ENCODE results near the gene ANKS1A. TPM values are rescaled to one million over a fixed set of nuclear protein-coding genes. Genes with fewer than 3 reads are reported as not detected.

Gene ANKS1A
- polyA plus RNA-seq, 1 of the 3 experiments (the other 2 are of a cell fraction): 7.6 TPM

DNA sequence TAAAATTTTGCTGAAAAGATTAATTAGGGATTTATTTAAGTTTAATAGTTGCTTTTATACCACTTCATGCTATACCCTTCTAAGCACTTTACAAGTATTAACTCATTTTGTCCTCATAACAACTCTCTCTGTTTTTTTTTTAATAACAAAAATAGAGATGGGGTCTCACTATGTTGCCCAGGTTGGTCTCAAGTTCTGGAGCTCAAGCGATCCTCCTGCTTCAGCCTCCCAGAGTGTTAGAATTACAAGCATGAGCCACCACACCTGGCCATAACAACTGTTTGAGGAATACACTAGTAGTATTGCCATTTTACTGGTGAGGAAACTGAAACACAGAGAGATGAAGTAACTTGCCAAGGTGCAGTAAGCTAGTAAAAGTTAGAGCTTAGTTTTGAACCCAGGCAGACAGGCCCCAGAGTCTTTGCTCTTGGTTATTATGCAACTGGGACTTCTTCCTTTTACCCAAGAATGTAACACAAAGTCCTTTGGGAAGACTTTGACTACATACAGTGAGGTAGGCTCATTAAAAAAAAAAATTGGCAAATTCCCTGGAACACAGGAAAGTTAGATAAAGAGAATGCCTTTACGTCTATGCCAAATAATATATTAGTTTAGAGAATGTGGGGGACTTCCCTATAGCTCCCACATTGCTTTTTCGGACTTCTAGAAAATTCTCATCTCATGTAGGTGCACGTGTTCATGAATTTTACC, 11.4 kb downstream of the ANKS1A start:
- TF ChIP-seq EP300 (IDR thresholded peaks at IDR 0.05; ENCODE audit: borderline replicate concordance in 1 of 2, low read depth in 1 of 2, low read length in 1 of 2) (no peak), SMC3 (IDR thresholded peaks at IDR 0.05; ENCODE audit: low read depth, low read length) (no peak), RAD21 (IDR thresholded peaks at IDR 0.05; ENCODE audit: low read length) (no peak)
- TF ChIP-seq, protein P1, sequence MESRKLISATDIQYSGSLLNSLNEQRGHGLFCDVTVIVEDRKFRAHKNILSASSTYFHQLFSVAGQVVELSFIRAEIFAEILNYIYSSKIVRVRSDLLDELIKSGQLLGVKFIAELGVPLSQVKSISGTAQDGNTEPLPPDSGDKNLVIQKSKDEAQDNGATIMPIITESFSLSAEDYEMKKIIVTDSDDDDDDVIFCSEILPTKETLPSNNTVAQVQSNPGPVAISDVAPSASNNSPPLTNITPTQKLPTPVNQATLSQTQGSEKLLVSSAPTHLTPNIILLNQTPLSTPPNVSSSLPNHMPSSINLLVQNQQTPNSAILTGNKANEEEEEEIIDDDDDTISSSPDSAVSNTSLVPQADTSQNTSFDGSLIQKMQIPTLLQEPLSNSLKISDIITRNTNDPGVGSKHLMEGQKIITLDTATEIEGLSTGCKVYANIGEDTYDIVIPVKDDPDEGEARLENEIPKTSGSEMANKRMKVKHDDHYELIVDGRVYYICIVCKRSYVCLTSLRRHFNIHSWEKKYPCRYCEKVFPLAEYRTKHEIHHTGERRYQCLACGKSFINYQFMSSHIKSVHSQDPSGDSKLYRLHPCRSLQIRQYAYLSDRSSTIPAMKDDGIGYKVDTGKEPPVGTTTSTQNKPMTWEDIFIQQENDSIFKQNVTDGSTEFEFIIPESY (IDR thresholded peaks at IDR 0.05; ENCODE audit: borderline replicate concordance, low read depth): no peak
- Histone ChIP-seq H3K4me2 (no peak overlapping the region), H3K27me3 (ENCODE audit: insufficient read depth) (no peaks in the 10 kb centered on the region), H3K36me3 (replicated peaks in 1 of 2; ENCODE audit: control insufficient read depth in 1 of 2, insufficient read depth in 2 of 2, low read length in 1 of 2) (no peaks in the 10 kb centered on the region), H3K9ac (no peak overlapping the region), H2AFZ (ENCODE audit: low read depth) (no peak overlapping the region), H3K9me3 (no peaks in the 10 kb centered on the region), H3K79me2 (ENCODE audit: insufficient read depth) (peaks cover 26% of the 10 kb centered on the region), H3F3A (replicated peaks; ENCODE audit: insufficient read depth) (peaks cover 11% of the 10 kb centered on the region), H3K4me3 (ENCODE audit: low read depth in 2 of 2, low read length in 1 of 2) (no peak overlapping the region), H3K27ac (ENCODE audit: low read depth in 2 of 2, low read length in 1 of 2) (no peak overlapping the region), H4K20me1 (ENCODE audit: insufficient read depth) (no peaks in the 10 kb centered on the region), H3K4me1 (ENCODE audit: control insufficient read depth in 1 of 2, insufficient read depth in 2 of 2, low read depth in 1 of 2, low read length in 1 of 2) (peaks cover 0 to 10% of the 10 kb centered on the region in 2 experiments; a peak in 1 of 4 replicates), H3K9me2 (no peaks in the 10 kb centered on the region)
- DNase-seq: no peak
- POLR2A ChIA-PET: no interaction called here
- WGBS (ENCODE audit: low lambda C conversion rate): 84% methylated on average over 4 of the region's 4 CpGs
- CTCF ChIA-PET: interaction anchor here (0.7 to 1.1 kb wide), 3 partner anchors 14 to 988 kb away, joined by 3 to 4 read pairs (median 3); no protein-coding TSS in a partner anchor

GRCh38 chr6:34901930-34902329, 12.9 kb downstream of the ANKS1A start:
- Histone ChIP-seq H3K27me3 (ENCODE audit: insufficient read depth) (no peaks in the 10 kb centered on the region), H3K9me2 (no peaks in the 10 kb centered on the region), H3K4me3 (ENCODE audit: low read depth in 2 of 2, low read length in 1 of 2) (no peak overlapping the region), H4K20me1 (ENCODE audit: insufficient read depth) (no peaks in the 10 kb centered on the region), H3K4me1 (ENCODE audit: control insufficient read depth in 1 of 2, insufficient read depth in 2 of 2, low read depth in 1 of 2, low read length in 1 of 2) (peaks cover 0 to 10% of the 10 kb centered on the region in 2 experiments; a peak in 1 of 4 replicates), H3K27ac (ENCODE audit: low read depth in 2 of 2, low read length in 1 of 2) (peak overlapping the region in 1 of 2 experiments; percentile 22; a peak in 2 of 4 replicates), H3F3A (replicated peaks; ENCODE audit: insufficient read depth) (peaks cover 11% of the 10 kb centered on the region), H3K79me2 (ENCODE audit: insufficient read depth) (peaks cover 33% of the 10 kb centered on the region; the same call in 1 of the 2 replicates), H3K36me3 (replicated peaks in 1 of 2; ENCODE audit: control insufficient read depth in 1 of 2, insufficient read depth in 2 of 2, low read length in 1 of 2) (peaks cover 0 to 6% of the 10 kb centered on the region in 2 experiments), H2AFZ (ENCODE audit: low read depth) (no peak overlapping the region), H3K9me3 (no peaks in the 10 kb centered on the region), H3K4me2 (0 out of 2 replicates have a peak overlapping the region, but pooled peaks have one; percentile 31), H3K9ac (no peak overlapping the region)
- ChIA-PET CTCF (no interaction called here), POLR2A (no interaction called here)
- no peak for DNase-seq
- TF ChIP-seq EZH2phosphoT487 (IDR thresholded peaks at IDR 0.05; ENCODE audit: borderline replicate concordance, low read depth): no peak
- TF ChIP-seq FOXJ3 (CRISPR knock-in tag; IDR thresholded peaks at IDR 0.05): no peak
- TF ChIP-seq, protein P2, sequence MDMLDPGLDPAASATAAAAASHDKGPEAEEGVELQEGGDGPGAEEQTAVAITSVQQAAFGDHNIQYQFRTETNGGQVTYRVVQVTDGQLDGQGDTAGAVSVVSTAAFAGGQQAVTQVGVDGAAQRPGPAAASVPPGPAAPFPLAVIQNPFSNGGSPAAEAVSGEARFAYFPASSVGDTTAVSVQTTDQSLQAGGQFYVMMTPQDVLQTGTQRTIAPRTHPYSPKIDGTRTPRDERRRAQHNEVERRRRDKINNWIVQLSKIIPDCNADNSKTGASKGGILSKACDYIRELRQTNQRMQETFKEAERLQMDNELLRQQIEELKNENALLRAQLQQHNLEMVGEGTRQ (IDR thresholded peaks at IDR 0.05; ENCODE audit: borderline replicate concordance, low read depth, low read length): no peak
- no peak for TF ChIP-seq SMC3 (IDR thresholded peaks at IDR 0.05; ENCODE audit: low read depth, low read length)
- TF ChIP-seq SIN3A (IDR thresholded peaks at IDR 0.05; ENCODE audit: borderline replicate concordance, low read depth, low read length): no peak
- no peak for TF ChIP-seq TCF12 (IDR thresholded peaks at IDR 0.05)
- TF ChIP-seq FOXM1 (IDR thresholded peaks at IDR 0.05; ENCODE audit: low read depth): no peak
- TF ChIP-seq RAD21 (IDR thresholded peaks at IDR 0.05; ENCODE audit: low read length): no peak
- TF ChIP-seq, protein P3, sequence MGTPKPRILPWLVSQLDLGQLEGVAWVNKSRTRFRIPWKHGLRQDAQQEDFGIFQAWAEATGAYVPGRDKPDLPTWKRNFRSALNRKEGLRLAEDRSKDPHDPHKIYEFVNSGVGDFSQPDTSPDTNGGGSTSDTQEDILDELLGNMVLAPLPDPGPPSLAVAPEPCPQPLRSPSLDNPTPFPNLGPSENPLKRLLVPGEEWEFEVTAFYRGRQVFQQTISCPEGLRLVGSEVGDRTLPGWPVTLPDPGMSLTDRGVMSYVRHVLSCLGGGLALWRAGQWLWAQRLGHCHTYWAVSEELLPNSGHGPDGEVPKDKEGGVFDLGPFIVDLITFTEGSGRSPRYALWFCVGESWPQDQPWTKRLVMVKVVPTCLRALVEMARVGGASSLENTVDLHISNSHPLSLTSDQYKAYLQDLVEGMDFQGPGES (IDR thresholded peaks at IDR 0.05; ENCODE audit: low read depth, low read length): no peak
- TF ChIP-seq RFX5 (IDR thresholded peaks at IDR 0.05; ENCODE audit: low read length): no peak
- TF ChIP-seq FOSL2 (IDR thresholded peaks at IDR 0.05; ENCODE audit: borderline replicate concordance, low read depth): no peak
- no peak for TF ChIP-seq TEAD4 (IDR thresholded peaks at IDR 0.05; ENCODE audit: borderline replicate concordance, insufficient read depth)
- TF ChIP-seq, protein P4, sequence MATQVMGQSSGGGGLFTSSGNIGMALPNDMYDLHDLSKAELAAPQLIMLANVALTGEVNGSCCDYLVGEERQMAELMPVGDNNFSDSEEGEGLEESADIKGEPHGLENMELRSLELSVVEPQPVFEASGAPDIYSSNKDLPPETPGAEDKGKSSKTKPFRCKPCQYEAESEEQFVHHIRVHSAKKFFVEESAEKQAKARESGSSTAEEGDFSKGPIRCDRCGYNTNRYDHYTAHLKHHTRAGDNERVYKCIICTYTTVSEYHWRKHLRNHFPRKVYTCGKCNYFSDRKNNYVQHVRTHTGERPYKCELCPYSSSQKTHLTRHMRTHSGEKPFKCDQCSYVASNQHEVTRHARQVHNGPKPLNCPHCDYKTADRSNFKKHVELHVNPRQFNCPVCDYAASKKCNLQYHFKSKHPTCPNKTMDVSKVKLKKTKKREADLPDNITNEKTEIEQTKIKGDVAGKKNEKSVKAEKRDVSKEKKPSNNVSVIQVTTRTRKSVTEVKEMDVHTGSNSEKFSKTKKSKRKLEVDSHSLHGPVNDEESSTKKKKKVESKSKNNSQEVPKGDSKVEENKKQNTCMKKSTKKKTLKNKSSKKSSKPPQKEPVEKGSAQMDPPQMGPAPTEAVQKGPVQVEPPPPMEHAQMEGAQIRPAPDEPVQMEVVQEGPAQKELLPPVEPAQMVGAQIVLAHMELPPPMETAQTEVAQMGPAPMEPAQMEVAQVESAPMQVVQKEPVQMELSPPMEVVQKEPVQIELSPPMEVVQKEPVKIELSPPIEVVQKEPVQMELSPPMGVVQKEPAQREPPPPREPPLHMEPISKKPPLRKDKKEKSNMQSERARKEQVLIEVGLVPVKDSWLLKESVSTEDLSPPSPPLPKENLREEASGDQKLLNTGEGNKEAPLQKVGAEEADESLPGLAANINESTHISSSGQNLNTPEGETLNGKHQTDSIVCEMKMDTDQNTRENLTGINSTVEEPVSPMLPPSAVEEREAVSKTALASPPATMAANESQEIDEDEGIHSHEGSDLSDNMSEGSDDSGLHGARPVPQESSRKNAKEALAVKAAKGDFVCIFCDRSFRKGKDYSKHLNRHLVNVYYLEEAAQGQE (IDR thresholded peaks at IDR 0.05; ENCODE audit: low read depth, low read length): no peak
- no peak for TF ChIP-seq NFIC (IDR thresholded peaks at IDR 0.05; ENCODE audit: borderline replicate concordance)
- 93% methylated on average over 5 of the region's 5 CpGs for WGBS (ENCODE audit: low lambda C conversion rate)
